Prostate gland (tissue), 2 donors: ENCODE results near the gene ASXL2.

Experiments used
- CTCF ChIP-seq, 4 experiments: fragments of 200-600 bp in 2 of 4; fragments of 450-650 bp in 2 of 4; sonication (generic) in 2 of 4; IDR thresholded peaks; 1 replicate in 3 of 4; 2 replicates in 1 of 4; pipeline ENCODE4 v1.5.1; 2016 to 2019; ENCODE audit warnings: antibody characterized with exemption in 4 of 4, mild to moderate bottlenecking in 2 of 4, moderate library complexity in 2 of 4
- POLR2A ChIP-seq: fragments of 450-650 bp; IDR thresholded peaks from one replicate; pipeline ENCODE4 v1.6.1; 2016; ENCODE audit warnings: antibody characterized with exemption, mild to moderate bottlenecking
- POLR2AphosphoS5 ChIP-seq: sonication (generic); formaldehyde crosslinking; IDR thresholded peaks from one replicate; pipeline ENCODE4 v1.6.1; 2017; ENCODE audit warnings: antibody characterized with exemption

- TF ChIP-seq POLR2A (no peak), CTCF (IDR thresholded peaks at IDR 0.05) (no peak), POLR2AphosphoS5 (no peak)
Measured at GRCh38 chr2:25824718-25825117, 53.6 kb downstream of the ASXL2 start.
